ENCODE measurements around the gene AVPR2.

DNA sequence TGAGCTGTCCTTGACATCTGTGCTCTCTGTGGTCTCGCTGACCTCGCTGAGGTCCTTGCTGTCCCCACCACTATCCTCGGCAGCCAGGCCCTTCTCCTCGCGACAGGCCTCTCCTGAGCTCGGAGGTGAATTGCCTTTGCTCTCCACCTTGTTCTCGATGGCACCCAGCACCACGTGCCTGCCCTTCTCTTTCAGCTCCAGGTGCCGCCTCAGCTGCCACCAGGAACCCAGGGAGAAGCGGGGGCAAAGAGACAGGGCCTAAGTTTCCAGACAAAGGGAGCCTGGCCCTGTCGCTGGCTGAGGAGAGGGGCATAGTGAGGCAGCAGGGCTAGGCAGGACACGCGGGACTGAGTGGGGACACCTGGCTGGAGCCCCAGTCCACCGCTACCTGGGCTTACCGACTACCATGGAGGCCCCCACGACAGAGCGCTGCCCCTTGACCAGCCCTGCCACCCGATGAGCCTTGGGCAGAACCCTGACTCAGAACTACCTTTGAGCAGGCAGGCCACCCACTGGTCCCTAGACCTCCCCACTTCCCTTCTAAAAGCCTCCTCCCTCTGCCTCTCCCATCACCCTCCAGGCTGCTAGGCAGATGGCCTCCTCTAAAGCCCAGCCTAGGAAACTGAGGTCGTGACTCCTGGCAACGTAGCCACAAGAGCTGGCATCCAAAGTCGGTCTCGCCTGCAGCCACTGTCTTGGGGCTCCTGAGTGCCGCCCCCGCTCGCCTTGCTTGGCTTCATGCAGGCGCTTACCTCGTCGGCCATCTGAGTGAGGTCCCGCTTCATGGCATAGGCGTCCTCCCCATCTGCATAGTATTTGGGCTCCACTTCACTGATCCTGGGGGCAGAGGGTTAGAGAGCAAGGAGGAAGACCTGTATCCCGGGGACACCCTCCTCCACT is 25.8 kb downstream of the AVPR2 start:
- TF ChIP-seq, protein P1, sequence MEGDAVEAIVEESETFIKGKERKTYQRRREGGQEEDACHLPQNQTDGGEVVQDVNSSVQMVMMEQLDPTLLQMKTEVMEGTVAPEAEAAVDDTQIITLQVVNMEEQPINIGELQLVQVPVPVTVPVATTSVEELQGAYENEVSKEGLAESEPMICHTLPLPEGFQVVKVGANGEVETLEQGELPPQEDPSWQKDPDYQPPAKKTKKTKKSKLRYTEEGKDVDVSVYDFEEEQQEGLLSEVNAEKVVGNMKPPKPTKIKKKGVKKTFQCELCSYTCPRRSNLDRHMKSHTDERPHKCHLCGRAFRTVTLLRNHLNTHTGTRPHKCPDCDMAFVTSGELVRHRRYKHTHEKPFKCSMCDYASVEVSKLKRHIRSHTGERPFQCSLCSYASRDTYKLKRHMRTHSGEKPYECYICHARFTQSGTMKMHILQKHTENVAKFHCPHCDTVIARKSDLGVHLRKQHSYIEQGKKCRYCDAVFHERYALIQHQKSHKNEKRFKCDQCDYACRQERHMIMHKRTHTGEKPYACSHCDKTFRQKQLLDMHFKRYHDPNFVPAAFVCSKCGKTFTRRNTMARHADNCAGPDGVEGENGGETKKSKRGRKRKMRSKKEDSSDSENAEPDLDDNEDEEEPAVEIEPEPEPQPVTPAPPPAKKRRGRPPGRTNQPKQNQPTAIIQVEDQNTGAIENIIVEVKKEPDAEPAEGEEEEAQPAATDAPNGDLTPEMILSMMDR (IDR thresholded peaks at IDR 0.05; ENCODE audit: borderline replicate concordance, extremely low read depth, low read length, poor library complexity, severe bottlenecking), result no peak
- no peak for TF ChIP-seq EZH2 (IDR thresholded peaks at IDR 0.05; ENCODE audit: borderline replicate concordance, low read depth, low read length, severe bottlenecking)

All from DND-41 (cell line).